Caco-2 (cell line): ENCODE measurements around the gene FAM241A. TPM values are rescaled to one million over a fixed set of nuclear protein-coding genes. Genes with fewer than 3 reads are reported as not detected.

Experiments used
- BruUV-seq: library from RNA; stranded (reverse); fragments of 400-500 nt; replicated peaks from 2 replicates; lab custom pipeline; 2021; lab: Mats Ljungman, UMichigan
- CTCF ChIA-PET: fragments of 300-600 bp; sonication (Branson Sonifier 250); formaldehyde crosslinking; loops from one replicate; lab custom pipeline; 2022; ENCODE audit warnings: antibody characterized with exemption; lab: Charles Lee
- POLR2A ChIA-PET: fragments of 300-600 bp; sonication (Branson Sonifier 250); formaldehyde crosslinking; loops from one replicate; lab custom pipeline; 2022; ENCODE audit warnings: antibody characterized with exemption; lab: Charles Lee
- DNase-seq, 2 experiments: peaks; one replicate each; pipeline versions ENCODE4 v3.0.0 to v3.0.0-alpha.2; 2020 to 2022
- H3K27me3 ChIP-seq: replicated peaks from 2 replicates; pipeline ENCODE4 v1.6.0; 2011; ENCODE audit warnings: low read length; ENCODE audit not compliant: control insufficient read depth, insufficient read depth
- H3K36me3 ChIP-seq: 2 replicates; pipeline ENCODE4 v1.5.1; 2011; ENCODE audit warnings: low read length; ENCODE audit not compliant: control insufficient read depth, insufficient read depth
- H3K4me1 ChIP-seq: fragments of 250-450 bp; sonication (Bioruptor Pico); 2 replicates; pipeline ENCODE4 v1.5.1; 2020; ENCODE audit warnings: mild to moderate bottlenecking
- H3K4me3 ChIP-seq: 2 replicates; pipeline ENCODE4 v1.5.1; 2011; ENCODE audit warnings: low read depth, mild to moderate bottlenecking, control low read depth, low read length
- H3K9me3 ChIP-seq: fragments of 250-450 bp; sonication (Bioruptor Pico); 2 replicates; pipeline ENCODE4 v1.5.1; 2020; ENCODE audit warnings: mild to moderate bottlenecking, moderate library complexity
- H3K27ac Mint-ChIP-seq: one replicate; pipeline ENCODE4 v1.8.0; 2022; ENCODE audit warnings: mixed read lengths; ENCODE audit not compliant: unreplicated experiment
- H3K27me3 Mint-ChIP-seq: one replicate; pipeline ENCODE4 v1.8.0; 2022; ENCODE audit warnings: mixed read lengths; ENCODE audit not compliant: insufficient read depth, unreplicated experiment
- H3K36me3 Mint-ChIP-seq: one replicate; pipeline ENCODE4 v1.8.0; 2022; ENCODE audit warnings: mild to moderate bottlenecking, mixed read lengths; ENCODE audit not compliant: insufficient read depth, unreplicated experiment
- H3K4me1 Mint-ChIP-seq: one replicate; pipeline ENCODE4 v1.8.0; 2022; ENCODE audit warnings: low read depth, mixed read lengths; ENCODE audit not compliant: unreplicated experiment
- H3K4me3 Mint-ChIP-seq: one replicate; pipeline ENCODE4 v1.8.0; 2022; ENCODE audit warnings: mild to moderate bottlenecking, moderate library complexity, mixed read lengths; ENCODE audit not compliant: unreplicated experiment
- H3K9me3 Mint-ChIP-seq: one replicate; pipeline ENCODE4 v1.8.0; 2022; ENCODE audit warnings: mixed read lengths; ENCODE audit not compliant: unreplicated experiment
- CTCF ChIP-seq, 2 experiments: fragments of 200-600 bp in 1 of 2; IDR thresholded peaks; 1 replicate in 1 of 2; 2 replicates in 1 of 2; pipeline versions ENCODE4 v1.5.1 to v1.8.0; 2011 to 2022; ENCODE audit warnings: antibody characterized with exemption in 1 of 2, control low read depth in 1 of 2, inconsistent platforms in 1 of 2, low read depth in 1 of 2, low read length in 1 of 2, mild to moderate bottlenecking in 1 of 2, moderate library complexity in 1 of 2; ENCODE audit not compliant: insufficient read depth in 1 of 2, severe bottlenecking in 1 of 2, unreplicated experiment in 1 of 2
- intact Hi-C: fragments of 100-400 bp; cut with micrococcal nuclease; formaldehyde crosslinking; loops from one replicate; pipeline ENCODE4 v1.10.0; 2022; ENCODE audit not compliant: unreplicated experiment
- total RNA-seq: library from RNA; stranded (reverse); gene quantifications from 2 replicates; pipeline ENCODE4 v1.2.3, GENCODE V29; 2022

Gene FAM241A
- total RNA-seq, 1 experiment from 2014 or later = 1.0 TPM

- H3K4me3 Mint-ChIP-seq = peak overlapping the region; percentile 65
- no TSS peak for BruUV-seq
- H3K4me3 ChIP-seq = no peak overlapping the region
Measured at GRCh38 chr4:112112590-112113170, 32.6 kb upstream of the FAM241A start.

GRCh38 chr4:112113864-112114263 is 31.4 kb upstream of the FAM241A start:
- H3K27me3 ChIP-seq = no peaks in the 10 kb centered on the region
- no peaks in the 10 kb centered on the region for H3K36me3 Mint-ChIP-seq
- BruUV-seq = no TSS peak
- peak overlapping the region; percentile 65 for H3K4me3 Mint-ChIP-seq
- H3K4me3 ChIP-seq = no peak overlapping the region
- H3K9me3 Mint-ChIP-seq = no peaks in the 10 kb centered on the region
- no peak for TF ChIP-seq CTCF (IDR thresholded peaks at IDR 0.05; ENCODE audit: insufficient read depth in 1 of 2, low read depth in 1 of 2, low read length in 1 of 2, severe bottlenecking in 1 of 2, unreplicated experiment in 1 of 2)
- intact Hi-C loops = loop anchor here (1.0 kb wide), 2 partner anchors 31 to 117 kb away; partner anchors contain the start of genes AP1AR and FAM241A
- peaks cover 24% of the 10 kb centered on the region for H3K4me1 Mint-ChIP-seq
- H3K27ac Mint-ChIP-seq = peak overlapping the region; percentile 68
- H3K36me3 ChIP-seq = no peaks in the 10 kb centered on the region
- DNase-seq = no peak
- H3K27me3 Mint-ChIP-seq = no peaks in the 10 kb centered on the region
- ChIA-PET CTCF (no interaction called here), POLR2A (no interaction called here)
- H3K9me3 ChIP-seq = no peaks in the 10 kb centered on the region
- peaks cover 28% of the 10 kb centered on the region for H3K4me1 ChIP-seq

More at GRCh38 chr4:112112590-112113170, 32.6 kb upstream of the FAM241A start:
- no peak for TF ChIP-seq CTCF (IDR thresholded peaks at IDR 0.05; ENCODE audit: insufficient read depth in 1 of 2, low read depth in 1 of 2, low read length in 1 of 2, severe bottlenecking in 1 of 2, unreplicated experiment in 1 of 2)
- intact Hi-C loops = loop anchor here (1.0 kb wide), 2 partner anchors 33 to 119 kb away; partner anchors contain the start of genes AP1AR and FAM241A
- ChIA-PET CTCF (interaction anchor here (0.6 kb wide), 1 partner anchor 13 kb away, joined by 3 read pairs; no protein-coding TSS in a partner anchor), POLR2A (no interaction called here)
- peak overlapping the region; percentile 68 for H3K27ac Mint-ChIP-seq
- H3K9me3 Mint-ChIP-seq = no peaks in the 10 kb centered on the region
- DNase-seq = peak in 1 of 2 experiments; percentile 2
- Histone ChIP-seq H3K9me3 (no peaks in the 10 kb centered on the region), H3K36me3 (no peaks in the 10 kb centered on the region), H3K4me1 (peaks cover 28% of the 10 kb centered on the region), H3K27me3 (no peaks in the 10 kb centered on the region)
- no peaks in the 10 kb centered on the region for H3K27me3 Mint-ChIP-seq
- no peaks in the 10 kb centered on the region for H3K36me3 Mint-ChIP-seq
- H3K4me1 Mint-ChIP-seq = peaks cover 24% of the 10 kb centered on the region

DNA sequence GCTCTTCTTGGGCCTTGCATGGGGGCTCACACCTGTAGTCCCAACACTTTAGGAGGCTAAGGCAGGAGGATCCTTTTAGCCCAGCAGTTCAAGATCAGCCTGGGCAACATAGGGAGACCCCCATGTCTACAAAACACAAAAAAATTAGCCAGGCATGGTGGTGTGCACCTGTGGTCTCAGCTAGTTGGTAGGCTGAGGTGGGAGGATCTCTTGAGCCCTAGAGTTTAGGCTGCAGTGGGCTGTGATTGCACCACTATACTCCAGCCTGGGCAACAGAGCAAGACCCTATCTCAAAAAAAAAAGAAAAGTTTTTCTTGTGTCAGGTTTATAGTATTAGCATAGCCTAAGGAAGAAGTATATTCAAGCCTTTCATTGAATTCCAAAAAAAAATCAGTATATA is 30.8 kb upstream of the FAM241A start:
- CTCF ChIA-PET = no interaction called here
- POLR2A ChIA-PET = no interaction called here
- H3K9me3 ChIP-seq = no peaks in the 10 kb centered on the region
- no peak overlapping the region for H3K4me3 ChIP-seq
- no peaks in the 10 kb centered on the region for H3K27me3 Mint-ChIP-seq
- BruUV-seq = no TSS peak
- intact Hi-C loops = no loop called here
- H3K27me3 ChIP-seq = no peaks in the 10 kb centered on the region
- peaks cover 24% of the 10 kb centered on the region for H3K4me1 Mint-ChIP-seq
- H3K36me3 Mint-ChIP-seq = no peaks in the 10 kb centered on the region
- peaks cover 28% of the 10 kb centered on the region for H3K4me1 ChIP-seq
- no peak for DNase-seq
- no peaks in the 10 kb centered on the region for H3K9me3 Mint-ChIP-seq
- no peak for TF ChIP-seq CTCF (IDR thresholded peaks at IDR 0.05; ENCODE audit: insufficient read depth in 1 of 2, low read depth in 1 of 2, low read length in 1 of 2, severe bottlenecking in 1 of 2, unreplicated experiment in 1 of 2)
- no peak overlapping the region for H3K4me3 Mint-ChIP-seq
- H3K27ac Mint-ChIP-seq = no peak overlapping the region
- no peaks in the 10 kb centered on the region for H3K36me3 ChIP-seq
